Measurements from ENCODE around the gene CDH8. TPM values are rescaled to one million over a fixed set of nuclear protein-coding genes. Genes with fewer than 3 reads are reported as not detected.

The CDH8 gene
- polyA plus RNA-seq, 1 of the 3 experiments (the other 2 are of a cell fraction): 0.05 TPM

- 53% methylated on average over 4 of the region's 4 CpGs for WGBS (ENCODE audit: low lambda C conversion rate)
Measured at GRCh38 chr16:61654962-61655361, 381.3 kb downstream of the CDH8 start.

DNA sequence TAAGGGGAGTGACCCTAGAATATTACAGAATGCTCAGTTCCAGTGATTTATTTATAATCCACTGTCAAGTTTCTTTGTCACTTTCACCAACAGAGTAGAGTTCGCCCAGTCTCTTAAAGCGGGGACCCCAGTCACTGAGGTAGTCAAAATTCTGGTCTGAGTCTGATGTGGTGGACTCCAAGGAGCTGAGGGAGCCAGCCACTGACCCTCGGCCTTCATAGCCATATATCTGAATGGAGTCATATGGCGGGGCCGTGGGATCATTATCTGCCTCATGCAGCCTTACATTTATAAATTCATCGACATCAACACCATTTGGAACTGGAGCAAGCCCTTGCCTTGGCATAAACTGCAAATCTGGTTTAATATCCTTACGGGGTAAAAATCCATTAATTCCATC lies 382.7 kb downstream of the CDH8 start:
- TF ChIP-seq, protein P1, sequence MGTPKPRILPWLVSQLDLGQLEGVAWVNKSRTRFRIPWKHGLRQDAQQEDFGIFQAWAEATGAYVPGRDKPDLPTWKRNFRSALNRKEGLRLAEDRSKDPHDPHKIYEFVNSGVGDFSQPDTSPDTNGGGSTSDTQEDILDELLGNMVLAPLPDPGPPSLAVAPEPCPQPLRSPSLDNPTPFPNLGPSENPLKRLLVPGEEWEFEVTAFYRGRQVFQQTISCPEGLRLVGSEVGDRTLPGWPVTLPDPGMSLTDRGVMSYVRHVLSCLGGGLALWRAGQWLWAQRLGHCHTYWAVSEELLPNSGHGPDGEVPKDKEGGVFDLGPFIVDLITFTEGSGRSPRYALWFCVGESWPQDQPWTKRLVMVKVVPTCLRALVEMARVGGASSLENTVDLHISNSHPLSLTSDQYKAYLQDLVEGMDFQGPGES (IDR thresholded peaks at IDR 0.05; ENCODE audit: low read depth, low read length): no peak
- no peak for TF ChIP-seq FOSL2 (IDR thresholded peaks at IDR 0.05; ENCODE audit: borderline replicate concordance, low read depth)
- TF ChIP-seq SIN3A (IDR thresholded peaks at IDR 0.05; ENCODE audit: borderline replicate concordance, low read depth, low read length): no peak
- TF ChIP-seq RXRA (IDR thresholded peaks at IDR 0.05; ENCODE audit: borderline replicate concordance, low read depth): no peak
- TF ChIP-seq JUND (IDR thresholded peaks at IDR 0.05): no peak
- no peak for TF ChIP-seq RAD21 (IDR thresholded peaks at IDR 0.05; ENCODE audit: low read length)
- TF ChIP-seq, protein P2, sequence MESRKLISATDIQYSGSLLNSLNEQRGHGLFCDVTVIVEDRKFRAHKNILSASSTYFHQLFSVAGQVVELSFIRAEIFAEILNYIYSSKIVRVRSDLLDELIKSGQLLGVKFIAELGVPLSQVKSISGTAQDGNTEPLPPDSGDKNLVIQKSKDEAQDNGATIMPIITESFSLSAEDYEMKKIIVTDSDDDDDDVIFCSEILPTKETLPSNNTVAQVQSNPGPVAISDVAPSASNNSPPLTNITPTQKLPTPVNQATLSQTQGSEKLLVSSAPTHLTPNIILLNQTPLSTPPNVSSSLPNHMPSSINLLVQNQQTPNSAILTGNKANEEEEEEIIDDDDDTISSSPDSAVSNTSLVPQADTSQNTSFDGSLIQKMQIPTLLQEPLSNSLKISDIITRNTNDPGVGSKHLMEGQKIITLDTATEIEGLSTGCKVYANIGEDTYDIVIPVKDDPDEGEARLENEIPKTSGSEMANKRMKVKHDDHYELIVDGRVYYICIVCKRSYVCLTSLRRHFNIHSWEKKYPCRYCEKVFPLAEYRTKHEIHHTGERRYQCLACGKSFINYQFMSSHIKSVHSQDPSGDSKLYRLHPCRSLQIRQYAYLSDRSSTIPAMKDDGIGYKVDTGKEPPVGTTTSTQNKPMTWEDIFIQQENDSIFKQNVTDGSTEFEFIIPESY (IDR thresholded peaks at IDR 0.05; ENCODE audit: borderline replicate concordance, low read depth): no peak
- no peak for TF ChIP-seq GABPA (IDR thresholded peaks at IDR 0.05; ENCODE audit: low read depth)
- TF ChIP-seq SMC3 (IDR thresholded peaks at IDR 0.05; ENCODE audit: low read depth, low read length): no peak
- TF ChIP-seq FOXM1 (IDR thresholded peaks at IDR 0.05; ENCODE audit: low read depth): no peak
- no peak for TF ChIP-seq YY1 (IDR thresholded peaks at IDR 0.05; ENCODE audit: low read depth)
- no peak for TF ChIP-seq RCOR1 (IDR thresholded peaks at IDR 0.05; ENCODE audit: low read length)
- TF ChIP-seq MEF2A (IDR thresholded peaks at IDR 0.05; ENCODE audit: borderline replicate concordance, low read depth): no peak
- TF ChIP-seq CHD2 (IDR thresholded peaks at IDR 0.05; ENCODE audit: low read length, partially characterized antibody): no peak
- no peak for TF ChIP-seq NRF1 (IDR thresholded peaks at IDR 0.05; ENCODE audit: low read depth, low read length)
- no peak for TF ChIP-seq USF2 (IDR thresholded peaks at IDR 0.05; ENCODE audit: borderline replicate concordance, low read depth, low read length)
- no peak for TF ChIP-seq EP300 (IDR thresholded peaks at IDR 0.05; ENCODE audit: borderline replicate concordance in 1 of 2, low read depth in 1 of 2, low read length in 1 of 2)
- TF ChIP-seq FOXJ3 (CRISPR knock-in tag; IDR thresholded peaks at IDR 0.05): no peak
- H3K27me3 ChIP-seq (ENCODE audit: insufficient read depth): no peaks in the 10 kb centered on the region
- H3K4me1 ChIP-seq (ENCODE audit: control insufficient read depth in 1 of 2, insufficient read depth in 2 of 2, low read depth in 1 of 2, low read length in 1 of 2): no peaks in the 10 kb centered on the region
- no peaks in the 10 kb centered on the region for H3K36me3 ChIP-seq (replicated peaks in 1 of 2; ENCODE audit: control insufficient read depth in 1 of 2, insufficient read depth in 2 of 2, low read length in 1 of 2)
- H3K9me3 ChIP-seq: no peaks in the 10 kb centered on the region; the same call in 1 of the 2 replicates
- no peak overlapping the region for H3K27ac ChIP-seq (ENCODE audit: low read depth in 2 of 2, low read length in 1 of 2)
- no peak overlapping the region for H3K4me3 ChIP-seq (ENCODE audit: low read depth in 2 of 2, low read length in 1 of 2)
- no peak overlapping the region for H3K9ac ChIP-seq
- H3K79me2 ChIP-seq (ENCODE audit: insufficient read depth): no peaks in the 10 kb centered on the region
- H2AFZ ChIP-seq (ENCODE audit: low read depth): no peak overlapping the region
- no peaks in the 10 kb centered on the region for H3K9me2 ChIP-seq
- no peak overlapping the region for H3K4me2 ChIP-seq
- ChIA-PET POLR2A (no interaction called here), CTCF (no interaction called here)
- H3F3A ChIP-seq (replicated peaks; ENCODE audit: insufficient read depth): no peaks in the 10 kb centered on the region
- no peak for DNase-seq
- 14% methylated on average over 7 of the region's 7 CpGs for WGBS (ENCODE audit: low lambda C conversion rate)
- no peaks in the 10 kb centered on the region for H4K20me1 ChIP-seq (ENCODE audit: insufficient read depth)

More at GRCh38 chr16:61654962-61655361, 381.3 kb downstream of the CDH8 start:
- TF ChIP-seq, protein P2 (IDR thresholded peaks at IDR 0.05; ENCODE audit: borderline replicate concordance, low read depth): no peak
- no peak for TF ChIP-seq POLR2AphosphoS5 (IDR thresholded peaks at IDR 0.05; ENCODE audit: low read depth, low read length)
- no peak for TF ChIP-seq MEF2A (IDR thresholded peaks at IDR 0.05; ENCODE audit: borderline replicate concordance, low read depth)
- H3K9me2 ChIP-seq: no peaks in the 10 kb centered on the region
- H3K9me3 ChIP-seq: no peaks in the 10 kb centered on the region; the same call in 1 of the 2 replicates
- no peak overlapping the region for H3K4me3 ChIP-seq (ENCODE audit: low read depth in 2 of 2, low read length in 1 of 2)
- H3K36me3 ChIP-seq (replicated peaks in 1 of 2; ENCODE audit: control insufficient read depth in 1 of 2, insufficient read depth in 2 of 2, low read length in 1 of 2): no peaks in the 10 kb centered on the region
- H3F3A ChIP-seq (replicated peaks; ENCODE audit: insufficient read depth): no peaks in the 10 kb centered on the region
- no peak overlapping the region for H3K4me2 ChIP-seq
- no peak for DNase-seq
- POLR2A ChIA-PET: no interaction called here
- no peak overlapping the region for H3K9ac ChIP-seq
- CTCF ChIA-PET: no interaction called here
- no peaks in the 10 kb centered on the region for H3K79me2 ChIP-seq (ENCODE audit: insufficient read depth)
- no peaks in the 10 kb centered on the region for H4K20me1 ChIP-seq (ENCODE audit: insufficient read depth)
- H2AFZ ChIP-seq (ENCODE audit: low read depth): no peak overlapping the region
- no peak overlapping the region for H3K27ac ChIP-seq (ENCODE audit: low read depth in 2 of 2, low read length in 1 of 2)
- no peaks in the 10 kb centered on the region for H3K4me1 ChIP-seq (ENCODE audit: control insufficient read depth in 1 of 2, insufficient read depth in 2 of 2, low read depth in 1 of 2, low read length in 1 of 2)
- H3K27me3 ChIP-seq (ENCODE audit: insufficient read depth): no peaks in the 10 kb centered on the region

All from SK-N-SH (cell line).